IPS-20b (cell line): ENCODE results near the gene HNRNPLL.
"Not testable (repeated sequence)": the region's sequence is repeated elsewhere in the genome, so short reads cannot be mapped to it uniquely, and the experiment has no call there.

Experiments
- H3K27ac ChIP-seq: one replicate; pipeline ENCODE4 v1.5.1; 2013; ENCODE audit warnings: low read length
- H3K27me3 ChIP-seq: 2 replicates; pipeline ENCODE4 v1.6.1; 2013; ENCODE audit warnings: mild to moderate bottlenecking, low read length, inconsistent platforms; ENCODE audit not compliant: insufficient read depth
- H3K36me3 ChIP-seq: 2 replicates; pipeline ENCODE4 v1.6.1; 2013; ENCODE audit warnings: low read depth, mild to moderate bottlenecking, inconsistent platforms, low read length, moderate library complexity; ENCODE audit not compliant: insufficient read depth
- H3K4me1 ChIP-seq: 2 replicates; pipeline ENCODE4 v1.6.1; 2013; ENCODE audit warnings: mild to moderate bottlenecking, control low read depth, inconsistent platforms, low read length, moderate library complexity; ENCODE audit not compliant: insufficient read depth
- H3K4me3 ChIP-seq: 2 replicates; pipeline ENCODE4 v1.5.1; 2013; ENCODE audit warnings: mild to moderate bottlenecking, low read length, inconsistent platforms
- H3K9ac ChIP-seq: 2 replicates; pipeline ENCODE4 v1.6.1; 2013; ENCODE audit warnings: low read depth, mild to moderate bottlenecking, inconsistent platforms, low read length, moderate library complexity
- H3K9me3 ChIP-seq: 2 replicates; pipeline ENCODE4 v1.6.1; 2013; ENCODE audit warnings: mild to moderate bottlenecking, low read depth, low read length, inconsistent platforms; ENCODE audit not compliant: insufficient read depth

The HNRNPLL gene

DNA sequence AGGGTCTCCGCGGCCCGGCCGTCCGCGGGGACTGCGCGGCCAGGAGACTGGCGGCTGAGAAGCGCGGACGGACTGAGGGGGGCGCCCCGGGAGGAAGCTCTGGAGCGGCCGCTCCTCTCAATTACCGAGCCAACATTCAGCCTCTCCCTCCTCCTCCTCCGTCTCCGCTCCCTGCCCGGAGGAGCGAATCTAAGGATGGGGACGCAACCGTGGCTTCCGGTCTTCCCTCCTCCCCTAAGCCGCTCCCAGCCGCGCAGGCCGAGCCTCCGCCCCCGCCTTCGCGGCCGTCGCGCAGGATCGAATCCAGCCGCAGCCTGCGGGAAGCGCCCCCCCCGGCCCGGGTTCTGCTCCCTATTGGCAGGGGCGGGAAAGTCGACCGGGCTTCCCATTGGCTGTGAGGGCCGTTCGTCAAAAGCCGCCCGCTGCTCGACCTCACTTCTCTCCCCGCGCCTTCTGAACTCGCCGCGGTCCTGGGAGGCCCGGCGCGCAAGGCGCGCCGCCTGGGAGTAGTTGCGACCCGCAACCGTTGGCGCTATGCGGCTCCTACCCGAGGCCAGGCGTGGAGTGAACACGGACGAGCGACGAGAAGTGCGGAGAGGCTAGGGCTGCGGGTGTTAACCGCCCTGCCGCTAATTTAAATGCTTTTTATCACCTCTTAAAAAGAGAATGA is at the start of gene HNRNPLL:
Gene HNRNPLL (minus strand): TSS at position 197 of the 670 bp plus-strand sequence. CDS start 302 bp downstream, outside the sequence.
- peak within 1 kb of the TSS; percentile 99 for H3K4me3 ChIP-seq
- H3K9me3 ChIP-seq: no peaks in the 10 kb centered on the region
- peaks cover 14% of the 10 kb centered on the region for H3K4me1 ChIP-seq
- H3K27me3 ChIP-seq: no peaks in the 10 kb centered on the region
- H3K9ac ChIP-seq: peak within 1 kb of the TSS; percentile 93
- peak within 1 kb of the TSS; percentile 77 for H3K27ac ChIP-seq
- no peaks in the 10 kb centered on the region for H3K36me3 ChIP-seq

GRCh38 chr2:38650717-38651116 is 48.0 kb upstream of the HNRNPLL start:
- H3K27ac ChIP-seq: no peak overlapping the region
- H3K27me3 ChIP-seq: no peaks in the 10 kb centered on the region
- H3K9me3 ChIP-seq: no peaks in the 10 kb centered on the region
- no peaks in the 10 kb centered on the region for H3K36me3 ChIP-seq
- no peaks in the 10 kb centered on the region for H3K4me1 ChIP-seq
- no peak overlapping the region for H3K9ac ChIP-seq
- no peak overlapping the region for H3K4me3 ChIP-seq

DNA sequence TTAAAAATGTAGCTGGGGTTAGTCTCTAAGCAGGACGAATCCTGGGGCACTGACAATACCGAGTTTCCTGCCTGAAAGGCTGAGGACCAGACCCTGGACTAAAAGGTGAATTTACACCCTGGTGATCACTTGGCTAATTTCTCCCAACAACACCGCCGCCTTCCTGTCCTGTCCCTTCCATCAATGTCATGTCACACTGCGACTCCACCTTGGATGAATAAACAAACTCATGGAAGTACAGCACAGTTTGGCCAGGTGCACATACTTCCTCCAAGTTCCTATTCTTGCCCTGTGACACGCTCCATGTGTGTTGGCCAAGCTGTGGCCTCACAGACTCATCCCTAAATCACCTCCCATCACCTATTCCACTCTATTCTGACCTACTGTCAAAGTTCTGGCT is 47.3 kb upstream of the HNRNPLL start:
- Histone ChIP-seq H3K4me3 (no peak overlapping the region), H3K9me3 (no peaks in the 10 kb centered on the region), H3K27ac (no peak overlapping the region), H3K4me1 (no peaks in the 10 kb centered on the region), H3K9ac (no peak overlapping the region), H3K36me3 (no peaks in the 10 kb centered on the region), H3K27me3 (no peaks in the 10 kb centered on the region)

- Histone ChIP-seq H3K4me1 (no peaks in the 10 kb centered on the region), H3K36me3 (no peaks in the 10 kb centered on the region), H3K27me3 (no peaks in the 10 kb centered on the region), H3K27ac (no peak overlapping the region), H3K4me3 (no peak overlapping the region), H3K9me3 (no peaks in the 10 kb centered on the region), H3K9ac (no peak overlapping the region)
These were observed 46.5 kb upstream of the HNRNPLL start for GRCh38 chr2:38649176-38649728.

- Histone ChIP-seq H3K27me3 (no peaks in the 10 kb centered on the region), H3K27ac (no peak overlapping the region), H3K36me3 (no peaks in the 10 kb centered on the region), H3K9ac (no peak overlapping the region), H3K9me3 (peaks cover 7% of the 10 kb centered on the region; the same call in 1 of the 2 replicates), H3K4me3 (no peak overlapping the region), H3K4me1 (no peaks in the 10 kb centered on the region)
These were observed 45.5 kb upstream of the HNRNPLL start for GRCh38 chr2:38648107-38648761.

DNA sequence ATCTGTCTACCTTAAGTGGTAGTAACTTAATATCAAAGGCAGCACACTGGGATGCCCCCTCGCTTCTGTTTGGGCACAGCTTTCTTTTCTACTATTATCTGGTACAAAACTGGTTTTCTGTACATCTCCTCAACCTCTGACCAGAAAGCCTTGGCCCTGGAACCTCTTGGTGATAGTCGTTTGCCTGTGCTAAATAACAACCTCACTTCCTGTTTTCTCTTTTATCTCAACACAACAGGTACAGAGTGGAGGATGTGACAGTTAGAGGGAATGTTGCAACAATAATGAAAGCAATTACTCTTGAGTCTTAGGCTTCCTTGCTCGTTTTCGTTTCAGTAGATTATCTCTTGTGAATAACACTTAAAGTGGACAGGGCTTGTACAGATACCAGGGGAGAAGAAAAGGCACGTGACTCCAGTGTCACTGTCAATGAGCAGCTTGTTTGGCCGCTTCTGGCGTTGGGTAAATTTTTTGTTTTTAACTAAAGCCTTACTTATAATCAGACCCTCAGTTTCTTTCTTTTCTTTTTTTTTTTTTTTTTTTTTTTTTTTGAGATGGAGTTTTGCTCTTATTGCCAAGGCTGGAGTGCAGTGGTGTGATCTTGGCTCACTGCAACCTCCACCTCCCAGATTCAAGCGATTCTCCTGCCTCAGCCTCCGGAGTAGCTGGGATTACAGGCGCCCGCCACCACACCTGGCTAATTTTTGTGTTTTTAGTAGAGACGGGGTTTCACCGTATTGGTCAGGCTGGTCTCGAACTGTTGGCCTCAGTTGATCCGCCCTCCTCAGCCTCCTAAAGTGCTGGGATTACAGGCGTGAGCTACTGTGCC is 41.2 kb upstream of the HNRNPLL start:
- H3K9ac ChIP-seq, H3K4me1 ChIP-seq, H3K27me3 ChIP-seq, H3K9me3 ChIP-seq, H3K4me3 ChIP-seq, H3K27ac ChIP-seq, H3K36me3 ChIP-seq: not testable (repeated sequence)

- Histone ChIP-seq H3K4me3 (no peak overlapping the region), H3K4me1 (no peaks in the 10 kb centered on the region), H3K27ac (no peak overlapping the region), H3K9ac (no peak overlapping the region), H3K27me3 (no peaks in the 10 kb centered on the region), H3K9me3 (peaks cover 8% of the 10 kb centered on the region; the same call in 1 of the 2 replicates), H3K36me3 (no peaks in the 10 kb centered on the region)
These were observed 40.4 kb upstream of the HNRNPLL start for GRCh38 chr2:38643021-38643671.

- H3K9me3 ChIP-seq, H3K27ac ChIP-seq, H3K4me1 ChIP-seq, H3K4me3 ChIP-seq, H3K9ac ChIP-seq, H3K36me3 ChIP-seq, H3K27me3 ChIP-seq: not testable (repeated sequence)
These were observed 39.8 kb upstream of the HNRNPLL start for GRCh38 chr2:38642373-38643017.

- H3K9me3 ChIP-seq: no peaks in the 10 kb centered on the region
- H3K36me3 ChIP-seq: no peaks in the 10 kb centered on the region
- no peak overlapping the region for H3K27ac ChIP-seq
- H3K9ac ChIP-seq: no peak overlapping the region
- no peaks in the 10 kb centered on the region for H3K27me3 ChIP-seq
- H3K4me1 ChIP-seq: no peaks in the 10 kb centered on the region
- H3K4me3 ChIP-seq: no peak overlapping the region
These were observed 33.3 kb upstream of the HNRNPLL start for GRCh38 chr2:38636069-38636468.

DNA sequence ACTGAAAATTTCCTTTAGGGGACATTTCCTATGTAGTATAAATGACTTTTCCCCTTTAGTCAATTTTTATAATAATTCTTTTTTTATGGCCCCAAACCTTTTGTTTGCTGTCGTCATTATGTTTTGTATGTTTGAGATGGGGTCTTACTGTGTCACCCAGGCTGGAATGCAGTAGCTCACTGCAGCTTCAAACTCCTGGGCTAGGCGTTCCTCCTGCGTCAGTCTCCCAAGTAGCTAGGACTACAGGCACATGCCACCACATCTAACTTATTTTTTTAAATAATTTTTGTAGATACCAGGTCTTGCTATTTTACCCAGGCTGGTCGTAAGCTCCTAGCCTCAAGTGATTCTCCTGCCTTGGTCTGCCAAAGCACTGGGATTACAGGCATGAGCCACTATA is 32.4 kb upstream of the HNRNPLL start:
- no peak overlapping the region for H3K4me3 ChIP-seq
- H3K9me3 ChIP-seq: no peaks in the 10 kb centered on the region
- no peaks in the 10 kb centered on the region for H3K27me3 ChIP-seq
- no peak overlapping the region for H3K27ac ChIP-seq
- no peaks in the 10 kb centered on the region for H3K4me1 ChIP-seq
- no peaks in the 10 kb centered on the region for H3K36me3 ChIP-seq
- no peak overlapping the region for H3K9ac ChIP-seq

GRCh38 chr2:38634684-38635083 is 32.0 kb upstream of the HNRNPLL start:
- Histone ChIP-seq H3K4me3 (no peak overlapping the region), H3K27ac (no peak overlapping the region), H3K36me3 (no peaks in the 10 kb centered on the region), H3K27me3 (no peaks in the 10 kb centered on the region), H3K9ac (no peak overlapping the region), H3K9me3 (no peaks in the 10 kb centered on the region; the same call in 1 of the 2 replicates), H3K4me1 (no peaks in the 10 kb centered on the region)
